BLaER1 treated with 17β-estradiol and CSF1 and Interleukin-3, amounts not matched to agents 10 nM and 100 nM (cell line): ENCODE measurements around the gene OLA1.
A peak's percentile ranks its signal among the peaks of the same experiment; 100 is the strongest.

Experiments used
- H3K27ac ChIP-seq, 11 experiments: shearing (Covaris generic); formaldehyde crosslinking; 2 replicates each; pipeline ENCODE4 v1.8.1; 2022
- H3K27me3 ChIP-seq, 11 experiments: shearing (Covaris generic); formaldehyde crosslinking; 2 replicates each; pipeline ENCODE4 v1.8.1; 2022
- H3K36me3 ChIP-seq, 11 experiments: shearing (Covaris generic); formaldehyde crosslinking; 2 replicates each; pipeline ENCODE4 v1.8.1; 2022
- H3K4me1 ChIP-seq, 10 experiments: shearing (Covaris generic); formaldehyde crosslinking; 2 replicates each; pipeline ENCODE4 v1.8.1; 2022
- H3K4me2 ChIP-seq, 11 experiments: shearing (Covaris generic); formaldehyde crosslinking; 2 replicates each; pipeline ENCODE4 v1.8.1; 2022
- H3K4me3 ChIP-seq, 10 experiments: shearing (Covaris generic); formaldehyde crosslinking; 2 replicates each; pipeline ENCODE4 v1.8.1; 2022
- H3K9ac ChIP-seq, 11 experiments: shearing (Covaris generic); formaldehyde crosslinking; 2 replicates each; pipeline ENCODE4 v1.8.1; 2022
- H3K9me3 ChIP-seq, 11 experiments: shearing (Covaris generic); formaldehyde crosslinking; replicated peaks in 1 of 11; 2 replicates each; pipeline ENCODE4 v1.8.1; 2022
- H4K20me1 ChIP-seq, 11 experiments: shearing (Covaris generic); formaldehyde crosslinking; 2 replicates each; pipeline ENCODE4 v1.8.1; 2022
- Cebpa-rat ChIP-seq, 11 experiments: shearing (Covaris generic); IDR thresholded peaks; 2 replicates each; pipeline ENCODE4 v1.8.1; 2022

OLA1 gene

GRCh38 chr2:174142290-174142689 lies 106.0 kb downstream of the OLA1 start:
- Histone ChIP-seq H3K9me3 (peaks cover 21 to 38% (median 30%) of the 10 kb centered on the region in 11 experiments), H3K27me3 (no peaks in the 10 kb centered on the region), H3K36me3 (peaks cover 46 to 71% (median 58%) of the 10 kb centered on the region in 11 experiments), H3K27ac (no peak overlapping the region), H4K20me1 (peaks cover 0 to 36% (median 0%) of the 10 kb centered on the region in 11 experiments; a peak in 6 of 22 replicates), H3K4me2 (no peak overlapping the region), H3K9ac (no peak overlapping the region), H3K4me3 (no peak overlapping the region), H3K4me1 (no peaks in the 10 kb centered on the region)
- no peak for TF ChIP-seq Cebpa-rat (IDR thresholded peaks at IDR 0.05)

- no peak overlapping the region for H3K4me2 ChIP-seq
- peaks cover 0 to 9% (median 0%) of the 10 kb centered on the region in 11 experiments; a peak in 4 of 22 replicates for H4K20me1 ChIP-seq
- H3K4me1 ChIP-seq, result no peaks in the 10 kb centered on the region
- H3K9ac ChIP-seq, result no peak overlapping the region
- H3K27ac ChIP-seq, result no peak overlapping the region
- H3K9me3 ChIP-seq, result peaks cover 27 to 52% (median 40%) of the 10 kb centered on the region in 11 experiments
- H3K27me3 ChIP-seq, result no peaks in the 10 kb centered on the region
- TF ChIP-seq Cebpa-rat (IDR thresholded peaks at IDR 0.05), result no peak
- no peak overlapping the region for H3K4me3 ChIP-seq
- peaks cover 65 to 94% (median 81%) of the 10 kb centered on the region in 11 experiments for H3K36me3 ChIP-seq
Observed at GRCh38 chr2:174138161-174138560, 110.2 kb downstream of the OLA1 start.

DNA sequence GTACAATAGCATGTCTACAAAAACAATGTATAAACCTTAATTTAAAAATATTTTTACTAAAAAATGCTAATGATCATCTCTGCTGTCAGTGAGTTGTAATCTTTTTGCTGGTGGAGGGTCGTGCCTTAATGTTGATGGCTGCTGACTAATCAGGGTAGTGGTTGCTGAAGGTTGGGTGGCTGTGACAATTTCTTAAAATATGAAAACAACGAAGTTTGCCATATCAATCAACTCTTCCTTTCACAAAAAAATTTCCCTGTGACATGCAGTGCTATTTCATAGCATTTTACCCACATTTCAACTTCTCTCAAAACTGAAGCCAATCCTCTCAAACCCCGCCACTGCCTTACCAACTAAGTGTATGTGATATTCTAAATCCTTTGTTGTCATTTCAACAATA lies 112.4 kb downstream of the OLA1 start:
- Histone ChIP-seq H3K9ac (no peak overlapping the region), H3K9me3 (peaks cover 27 to 50% (median 40%) of the 10 kb centered on the region in 11 experiments), H3K36me3 (peaks cover 52 to 91% (median 68%) of the 10 kb centered on the region in 11 experiments), H3K27me3 (no peaks in the 10 kb centered on the region), H3K4me3 (no peak overlapping the region), H3K4me1 (no peaks in the 10 kb centered on the region), H3K4me2 (no peak overlapping the region), H4K20me1 (peaks cover 0 to 5% (median 0%) of the 10 kb centered on the region in 11 experiments; a peak in 2 of 22 replicates), H3K27ac (no peak overlapping the region)
- TF ChIP-seq Cebpa-rat (IDR thresholded peaks at IDR 0.05), result no peak

DNA sequence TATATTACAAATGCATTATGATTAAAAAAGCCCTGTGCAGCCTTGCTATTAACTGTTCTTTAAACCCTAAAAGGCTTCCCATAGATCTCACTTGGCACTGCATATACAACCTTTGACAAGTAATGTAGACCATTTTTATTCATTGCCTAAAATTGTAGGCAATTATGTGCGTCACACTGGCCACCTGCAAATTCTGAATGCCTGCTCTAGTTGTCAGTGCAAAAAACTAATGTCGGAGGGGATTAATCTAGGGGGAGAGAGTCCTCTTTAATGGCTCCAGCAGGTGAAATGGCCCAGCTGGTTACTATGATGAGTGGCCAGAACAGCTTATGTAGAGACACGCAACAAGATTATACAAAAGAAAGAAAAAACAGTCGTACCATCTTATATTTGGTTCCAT lies 123.2 kb downstream of the OLA1 start:
- H3K9ac ChIP-seq, result no peak overlapping the region
- H3K4me1 ChIP-seq, result peaks cover 0 to 12% (median 5%) of the 10 kb centered on the region in 10 experiments; a peak in 8 of 20 replicates
- H3K36me3 ChIP-seq, result peaks cover 4 to 45% (median 35%) of the 10 kb centered on the region in 11 experiments; a peak in 20 of 22 replicates
- no peaks in the 10 kb centered on the region for H3K27me3 ChIP-seq
- H3K27ac ChIP-seq, result no peak overlapping the region
- peaks cover 0 to 15% (median 0%) of the 10 kb centered on the region in 11 experiments; a peak in 2 of 22 replicates for H4K20me1 ChIP-seq
- TF ChIP-seq Cebpa-rat (IDR thresholded peaks at IDR 0.05), result no peak
- no peaks in the 10 kb centered on the region for H3K9me3 ChIP-seq
- peak overlapping the region in 3 of 11 experiments; percentile 11 to 36 (median 13); a peak in 2 of 22 replicates for H3K4me2 ChIP-seq
- no peak overlapping the region for H3K4me3 ChIP-seq

DNA sequence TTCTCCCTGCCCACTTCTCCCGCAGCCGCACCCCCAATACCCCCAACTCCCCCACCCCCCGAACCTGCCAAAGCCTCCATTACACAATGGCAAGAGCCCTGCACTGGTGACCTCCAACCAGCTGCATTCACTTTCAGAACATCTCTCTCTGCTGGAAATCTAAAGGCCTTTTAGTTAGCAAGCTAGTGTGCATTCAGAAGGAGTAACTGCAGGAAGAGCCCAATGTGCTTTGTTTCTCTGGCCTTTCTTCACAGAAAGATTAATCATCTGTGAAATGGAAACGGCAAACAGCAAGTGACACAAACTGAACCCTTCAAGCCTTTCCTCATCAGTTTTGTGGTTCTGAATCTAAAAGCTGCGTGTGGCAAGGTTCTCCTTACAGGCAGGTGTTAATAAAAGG lies 124.2 kb downstream of the OLA1 start:
- H3K4me1 ChIP-seq, result peaks cover 0 to 12% (median 5%) of the 10 kb centered on the region in 10 experiments; a peak in 8 of 20 replicates
- H3K27ac ChIP-seq, result no peak overlapping the region
- no peak overlapping the region for H3K9ac ChIP-seq
- H3K4me2 ChIP-seq, result peak overlapping the region in 4 of 11 experiments; percentile 2 to 36 (median 20); a peak in 2 of 22 replicates
- TF ChIP-seq Cebpa-rat (IDR thresholded peaks at IDR 0.05), result no peak
- H3K4me3 ChIP-seq, result no peak overlapping the region
- H4K20me1 ChIP-seq, result peaks cover 0 to 14% (median 0%) of the 10 kb centered on the region in 11 experiments; a peak in 2 of 22 replicates
- H3K9me3 ChIP-seq, result no peaks in the 10 kb centered on the region
- H3K27me3 ChIP-seq, result no peaks in the 10 kb centered on the region
- H3K36me3 ChIP-seq, result peaks cover 4 to 40% (median 32%) of the 10 kb centered on the region in 11 experiments; a peak in 20 of 22 replicates

DNA sequence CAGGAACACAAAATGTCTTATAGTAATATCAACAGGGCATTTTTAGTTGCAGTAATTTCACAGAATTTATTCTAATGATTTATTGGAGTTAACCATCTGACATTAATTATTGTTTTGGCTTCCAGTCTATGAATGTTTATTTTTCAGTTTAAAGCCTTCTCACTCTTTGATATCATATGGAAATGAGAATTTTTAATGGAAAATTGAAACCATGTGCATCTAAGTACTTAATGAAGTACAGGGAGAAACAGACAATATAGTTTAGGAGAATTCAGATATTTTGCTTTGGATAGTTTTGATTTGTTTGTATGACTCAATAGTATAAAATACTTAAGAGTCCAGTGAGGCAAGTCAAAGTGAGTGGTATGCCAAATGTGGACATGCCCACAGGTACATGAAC lies 126.1 kb downstream of the OLA1 start:
- Histone ChIP-seq H4K20me1 (peaks cover 0 to 14% (median 0%) of the 10 kb centered on the region in 11 experiments; a peak in 2 of 22 replicates), H3K27me3 (no peaks in the 10 kb centered on the region), H3K36me3 (peaks cover 6 to 40% (median 20%) of the 10 kb centered on the region in 11 experiments; a peak in 19 of 22 replicates), H3K27ac (no peak overlapping the region), H3K4me3 (no peak overlapping the region), H3K4me2 (no peak overlapping the region), H3K9ac (no peak overlapping the region), H3K4me1 (peaks cover 0 to 12% (median 5%) of the 10 kb centered on the region in 10 experiments; a peak in 8 of 20 replicates), H3K9me3 (no peaks in the 10 kb centered on the region)
- no peak for TF ChIP-seq Cebpa-rat (IDR thresholded peaks at IDR 0.05)

DNA sequence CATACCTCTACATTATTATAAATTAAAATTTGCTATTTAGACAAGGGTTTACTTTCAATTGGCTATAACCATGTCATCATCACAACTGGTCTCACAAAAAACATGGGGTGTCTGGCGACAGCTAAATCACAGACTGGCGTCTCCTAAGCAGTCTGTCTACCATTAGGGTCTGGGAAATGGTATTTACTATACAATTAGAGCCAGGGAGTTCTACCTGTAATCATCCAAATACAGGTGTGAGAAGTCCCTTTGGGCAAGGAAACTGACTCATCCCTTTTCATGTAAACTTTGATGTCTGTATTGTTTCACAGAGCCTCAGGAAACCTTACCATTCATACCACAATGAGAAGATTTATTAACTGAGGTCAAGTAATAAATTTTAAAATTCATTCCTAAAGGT lies 126.7 kb downstream of the OLA1 start:
- no peak overlapping the region for H3K9ac ChIP-seq
- no peak overlapping the region for H3K4me2 ChIP-seq
- H3K36me3 ChIP-seq, result peaks cover 6 to 40% (median 20%) of the 10 kb centered on the region in 11 experiments; a peak in 19 of 22 replicates
- H4K20me1 ChIP-seq, result peaks cover 0 to 11% (median 0%) of the 10 kb centered on the region in 11 experiments; a peak in 2 of 22 replicates
- no peak overlapping the region for H3K27ac ChIP-seq
- no peaks in the 10 kb centered on the region for H3K9me3 ChIP-seq
- H3K4me3 ChIP-seq, result no peak overlapping the region
- TF ChIP-seq Cebpa-rat (IDR thresholded peaks at IDR 0.05), result no peak
- H3K27me3 ChIP-seq, result no peaks in the 10 kb centered on the region
- H3K4me1 ChIP-seq, result peaks cover 0 to 12% (median 5%) of the 10 kb centered on the region in 10 experiments; a peak in 8 of 20 replicates

- no peaks in the 10 kb centered on the region for H3K9me3 ChIP-seq
- H3K27ac ChIP-seq, result no peak overlapping the region
- peaks cover 6 to 44% (median 20%) of the 10 kb centered on the region in 11 experiments; a peak in 19 of 22 replicates for H3K36me3 ChIP-seq
- no peaks in the 10 kb centered on the region for H3K27me3 ChIP-seq
- peaks cover 0 to 6% (median 0%) of the 10 kb centered on the region in 11 experiments; a peak in 2 of 22 replicates for H4K20me1 ChIP-seq
- H3K4me2 ChIP-seq, result no peak overlapping the region
- H3K9ac ChIP-seq, result no peak overlapping the region
- peaks cover 0 to 12% (median 5%) of the 10 kb centered on the region in 10 experiments; a peak in 8 of 20 replicates for H3K4me1 ChIP-seq
- TF ChIP-seq Cebpa-rat (IDR thresholded peaks at IDR 0.05), result no peak
- no peak overlapping the region for H3K4me3 ChIP-seq
Observed at GRCh38 chr2:174121175-174121574, 127.2 kb downstream of the OLA1 start.

- no peak overlapping the region for H3K4me2 ChIP-seq
- H3K9me3 ChIP-seq, result no peaks in the 10 kb centered on the region
- no peak overlapping the region for H3K9ac ChIP-seq
- H3K4me3 ChIP-seq, result no peak overlapping the region
- no peak overlapping the region for H3K27ac ChIP-seq
- peaks cover 0 to 6% (median 0%) of the 10 kb centered on the region in 11 experiments; a peak in 2 of 22 replicates for H4K20me1 ChIP-seq
- no peaks in the 10 kb centered on the region for H3K27me3 ChIP-seq
- H3K36me3 ChIP-seq, result peaks cover 6 to 52% (median 26%) of the 10 kb centered on the region in 11 experiments; a peak in 19 of 22 replicates
- H3K4me1 ChIP-seq, result peaks cover 0 to 12% (median 5%) of the 10 kb centered on the region in 10 experiments; a peak in 8 of 20 replicates
- TF ChIP-seq Cebpa-rat (IDR thresholded peaks at IDR 0.05), result no peak
Observed at GRCh38 chr2:174120346-174120745, 128.0 kb downstream of the OLA1 start.
